H9 (cell line): ENCODE measurements around the gene GSK3A. TPM values are rescaled to one million over a fixed set of nuclear protein-coding genes. Genes with fewer than 3 reads are reported as not detected.

Source experiments
- DNase-seq: peaks from one replicate; pipeline ENCODE4 v3.0.0-alpha.2; 2017
- H2AFZ ChIP-seq: one replicate; pipeline ENCODE4 v1.6.1; 2013; ENCODE audit warnings: mild to moderate bottlenecking, low read length, control low read depth, moderate library complexity
- H2AK5ac ChIP-seq: 2 replicates; pipeline ENCODE4 v1.6.1; 2013; ENCODE audit warnings: low read length, control low read depth, mixed read lengths; ENCODE audit not compliant: insufficient read length
- H2BK120ac ChIP-seq: one replicate; pipeline ENCODE4 v1.6.1; 2013; ENCODE audit warnings: low read depth, mild to moderate bottlenecking, low read length, control low read depth, inconsistent platforms; ENCODE audit not compliant: poor library complexity, severe bottlenecking
- H2BK12ac ChIP-seq: 2 replicates; pipeline ENCODE4 v1.6.1; 2013; ENCODE audit warnings: low read length, control low read depth, mixed read lengths, low read depth; ENCODE audit not compliant: insufficient read length
- H2BK15ac ChIP-seq: 2 replicates; pipeline ENCODE4 v1.6.1; 2013; ENCODE audit warnings: low read depth, low read length, control low read depth
- H2BK20ac ChIP-seq: one replicate; pipeline ENCODE4 v1.6.1; 2013; ENCODE audit warnings: low read depth, mild to moderate bottlenecking, low read length, control low read depth, inconsistent platforms; ENCODE audit not compliant: poor library complexity, severe bottlenecking
- H2BK5ac ChIP-seq: 2 replicates; pipeline ENCODE4 v1.6.1; 2013; ENCODE audit warnings: low read length, control low read depth, mixed read lengths; ENCODE audit not compliant: insufficient read length
- H3K14ac ChIP-seq: 2 replicates; pipeline ENCODE4 v1.6.1; 2013; ENCODE audit warnings: low read length, control low read depth; ENCODE audit not compliant: insufficient read depth
- H3K18ac ChIP-seq: 2 replicates; pipeline ENCODE4 v1.6.1; 2013; ENCODE audit warnings: low read depth, mild to moderate bottlenecking, mixed read lengths, low read length, control low read depth; ENCODE audit not compliant: insufficient read length
- H3K23ac ChIP-seq: 2 replicates; pipeline ENCODE4 v1.6.1; 2013; ENCODE audit warnings: low read length, control low read depth, mixed read lengths, low read depth; ENCODE audit not compliant: insufficient read length
- H3K23me2 ChIP-seq: 2 replicates; pipeline ENCODE4 v1.6.1; 2013; ENCODE audit warnings: low read depth, mild to moderate bottlenecking, mixed read lengths, low read length, control low read depth; ENCODE audit not compliant: insufficient read length, poor library complexity, severe bottlenecking
- H3K27ac ChIP-seq: 2 replicates; pipeline ENCODE4 v1.5.1; 2013; ENCODE audit warnings: low read length, control low read depth, mixed read lengths, low read depth; ENCODE audit not compliant: insufficient read length
- H3K27me3 ChIP-seq: 2 replicates; pipeline ENCODE4 v1.6.1; 2013; ENCODE audit warnings: low read length, control low read depth, inconsistent platforms; ENCODE audit not compliant: insufficient read depth
- H3K4ac ChIP-seq: 2 replicates; pipeline ENCODE4 v1.6.1; 2013; ENCODE audit warnings: low read depth, mild to moderate bottlenecking, control low read depth, inconsistent platforms, low read length, moderate library complexity
- H3K4me1 ChIP-seq: 2 replicates; pipeline ENCODE4 v1.6.1; 2013; ENCODE audit warnings: low read length, control low read depth, inconsistent platforms; ENCODE audit not compliant: insufficient read depth
- H3K4me2 ChIP-seq: 2 replicates; pipeline ENCODE4 v1.6.1; 2013; ENCODE audit warnings: low read length, control low read depth, mixed read lengths; ENCODE audit not compliant: insufficient read length, insufficient read depth
- H3K56ac ChIP-seq: 2 replicates; pipeline ENCODE4 v1.6.1; 2013; ENCODE audit warnings: low read depth, mild to moderate bottlenecking, mixed read lengths, low read length, control low read depth; ENCODE audit not compliant: insufficient read length
- H3K79me1 ChIP-seq: 2 replicates; pipeline ENCODE4 v1.6.1; 2013; ENCODE audit warnings: low read depth, mild to moderate bottlenecking, moderate library complexity, low read length, control low read depth, inconsistent platforms; ENCODE audit not compliant: insufficient read depth, poor library complexity, severe bottlenecking
- H3K79me2 ChIP-seq: 2 replicates; pipeline ENCODE4 v1.6.1; 2013; ENCODE audit warnings: low read length, control low read depth, inconsistent platforms; ENCODE audit not compliant: insufficient read depth
- H3K9ac ChIP-seq: 2 replicates; pipeline ENCODE4 v1.6.1; 2013; ENCODE audit warnings: low read length, control low read depth, mixed read lengths; ENCODE audit not compliant: insufficient read length; ENCODE audit errors: extremely low read depth
- H3K9me3 ChIP-seq: one replicate; pipeline ENCODE4 v1.6.1; 2013; ENCODE audit warnings: low read depth, low read length, inconsistent platforms; ENCODE audit not compliant: control insufficient read depth
- H3T11ph ChIP-seq: one replicate; pipeline ENCODE4 v1.6.1; 2013; ENCODE audit warnings: mild to moderate bottlenecking, low read length, control low read depth, inconsistent platforms
- H4K20me1 ChIP-seq: one replicate; pipeline ENCODE4 v1.6.1; 2013; ENCODE audit not compliant: control insufficient read depth, insufficient read length, insufficient read depth
- H4K5ac ChIP-seq: 2 replicates; pipeline ENCODE4 v1.6.1; 2013; ENCODE audit warnings: low read depth, mild to moderate bottlenecking, mixed read lengths, low read length, control low read depth; ENCODE audit not compliant: insufficient read length
- H4K8ac ChIP-seq: replicated peaks from 2 replicates; pipeline ENCODE4 v1.6.1; 2013; ENCODE audit warnings: low read length, control low read depth, mixed read lengths, low read depth; ENCODE audit not compliant: insufficient read length
- H4K91ac ChIP-seq: 2 replicates; pipeline ENCODE4 v1.6.1; 2013; ENCODE audit warnings: low read depth, mild to moderate bottlenecking, moderate library complexity, mixed read lengths, low read length, control low read depth; ENCODE audit not compliant: insufficient read length
- H3K27ac Mint-ChIP-seq, 3 experiments: 2 replicates in 2 of 3; 3 replicates in 1 of 3; pipeline ENCODE4 v1.8.0; 2020 to 2021; ENCODE audit warnings: mixed read lengths in 3 of 3, mild to moderate bottlenecking in 1 of 3, moderate library complexity in 1 of 3
- H3K27me3 Mint-ChIP-seq: 2 replicates; pipeline ENCODE4 v1.8.0; 2021; ENCODE audit warnings: low read depth, mild to moderate bottlenecking, moderate library complexity, mixed read lengths
- H3K36me3 Mint-ChIP-seq, 3 experiments: 2 replicates in 2 of 3; 3 replicates in 1 of 3; pipeline ENCODE4 v1.8.0; 2020 to 2021; ENCODE audit warnings: low read depth in 3 of 3, mixed read lengths in 3 of 3; ENCODE audit not compliant: insufficient read depth in 1 of 3
- H3K4me1 Mint-ChIP-seq, 2 experiments: 2 replicates each; pipeline ENCODE4 v1.8.0; 2020; ENCODE audit warnings: mixed read lengths in 2 of 2
- H3K4me3 Mint-ChIP-seq, 2 experiments: 2 replicates in 1 of 2; 3 replicates in 1 of 2; pipeline ENCODE4 v1.8.0; 2020 to 2021; ENCODE audit warnings: mild to moderate bottlenecking in 2 of 2, mixed read lengths in 2 of 2, moderate library complexity in 1 of 2
- H3K9me3 Mint-ChIP-seq, 2 experiments: 2 replicates in 1 of 2; 3 replicates in 1 of 2; pipeline ENCODE4 v1.8.0; 2020; ENCODE audit warnings: mild to moderate bottlenecking in 2 of 2, mixed read lengths in 2 of 2, moderate library complexity in 1 of 2
- WGBS: extraction: QIAGEN DNeasy Blood & Tissue Kit; methylation state at CpG from one replicate; pipeline ENCODE4 v1.1.7; 2013; ENCODE audit warnings: missing lambda C conversion rate, low lambda C conversion rate, mixed read lengths; ENCODE audit not compliant: insufficient read length; ENCODE audit errors: extremely low coverage; 5-methylcytosine and 5-hydroxymethylcytosine counted together
- total RNA-seq: library from RNA; stranded (reverse); gene quantifications from 2 replicates; pipeline ENCODE4 v1.2.1, GENCODE V29; 2021
- TF ChIP-seq, protein P1 (sequence below): fragments of 200-600 bp; sonication (generic); conservative IDR thresholded peaks from 3 replicates; pipeline ENCODE4 v1.8.0; 2021; ENCODE audit warnings: antibody characterized with exemption, mild to moderate bottlenecking

GSK3A gene
- total RNA-seq, 1 experiment from 2014 or later, result 52.4 TPM

DNA sequence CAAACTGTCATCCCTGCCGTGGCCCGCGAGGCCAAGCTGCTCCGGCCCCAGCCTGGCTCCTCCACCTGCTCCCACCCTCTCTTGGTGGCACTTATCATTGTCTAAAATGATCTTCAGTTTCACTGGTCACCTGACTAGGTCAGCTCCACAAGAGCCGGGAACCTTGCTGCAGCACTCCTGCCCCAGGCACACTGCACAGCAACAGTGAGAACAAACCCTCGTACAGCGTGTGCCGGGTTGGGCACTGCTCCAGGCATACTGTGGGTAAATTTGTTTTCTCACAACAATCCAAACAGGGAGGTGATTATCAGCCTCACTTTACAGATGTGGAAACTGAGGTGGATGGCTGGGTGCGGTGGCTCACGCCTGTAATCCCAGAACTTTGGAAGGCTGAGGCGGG is 33.8 kb downstream of the GSK3A start:
- Histone ChIP-seq H3K79me2 (no peaks in the 10 kb centered on the region; the same call in 1 of the 2 replicates), H2BK120ac (no peak overlapping the region), H3K27me3 (no peaks in the 10 kb centered on the region), H3K27ac (no peak overlapping the region), H3K9ac (no peak overlapping the region), H3K23me2 (peaks cover 2% of the 10 kb centered on the region), H2AFZ (no peak overlapping the region), H3K4me2 (no peak overlapping the region), H3K56ac (no peak overlapping the region), H3K79me1 (no peaks in the 10 kb centered on the region), H3K18ac (no peak overlapping the region), H3K14ac (no peak overlapping the region), H3K4me1 (no peaks in the 10 kb centered on the region), H2BK5ac (no peak overlapping the region), H2AK5ac (no peak overlapping the region), H4K8ac (no peak overlapping the region), H2BK20ac (no peak overlapping the region), H2BK15ac (no peak overlapping the region), H4K5ac (no peak overlapping the region), H3T11ph (no peak overlapping the region), H3K9me3 (no peaks in the 10 kb centered on the region), H4K20me1 (no peaks in the 10 kb centered on the region), H4K91ac (no peak overlapping the region), H2BK12ac (no peak overlapping the region), H3K4ac (no peak overlapping the region), H3K23ac (no peak overlapping the region)
- H3K4me1 Mint-ChIP-seq, result peaks cover 24 to 31% of the 10 kb centered on the region in 2 experiments
- TF ChIP-seq, protein P1, sequence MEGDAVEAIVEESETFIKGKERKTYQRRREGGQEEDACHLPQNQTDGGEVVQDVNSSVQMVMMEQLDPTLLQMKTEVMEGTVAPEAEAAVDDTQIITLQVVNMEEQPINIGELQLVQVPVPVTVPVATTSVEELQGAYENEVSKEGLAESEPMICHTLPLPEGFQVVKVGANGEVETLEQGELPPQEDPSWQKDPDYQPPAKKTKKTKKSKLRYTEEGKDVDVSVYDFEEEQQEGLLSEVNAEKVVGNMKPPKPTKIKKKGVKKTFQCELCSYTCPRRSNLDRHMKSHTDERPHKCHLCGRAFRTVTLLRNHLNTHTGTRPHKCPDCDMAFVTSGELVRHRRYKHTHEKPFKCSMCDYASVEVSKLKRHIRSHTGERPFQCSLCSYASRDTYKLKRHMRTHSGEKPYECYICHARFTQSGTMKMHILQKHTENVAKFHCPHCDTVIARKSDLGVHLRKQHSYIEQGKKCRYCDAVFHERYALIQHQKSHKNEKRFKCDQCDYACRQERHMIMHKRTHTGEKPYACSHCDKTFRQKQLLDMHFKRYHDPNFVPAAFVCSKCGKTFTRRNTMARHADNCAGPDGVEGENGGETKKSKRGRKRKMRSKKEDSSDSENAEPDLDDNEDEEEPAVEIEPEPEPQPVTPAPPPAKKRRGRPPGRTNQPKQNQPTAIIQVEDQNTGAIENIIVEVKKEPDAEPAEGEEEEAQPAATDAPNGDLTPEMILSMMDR, result no peak
- H3K27ac Mint-ChIP-seq, result 0 out of 7 replicates have a peak overlapping the region, but pooled peaks of 1 of the 3 experiments have one; percentile 59
- H3K36me3 Mint-ChIP-seq, result peaks cover 45 to 72% (median 66%) of the 10 kb centered on the region in 3 experiments
- no peak overlapping the region for H3K4me3 Mint-ChIP-seq
- no peak for DNase-seq
- H3K27me3 Mint-ChIP-seq, result no peaks in the 10 kb centered on the region
- no CpG with 5 or more reads among the region's 11 CpGs for WGBS
- no peaks in the 10 kb centered on the region for H3K9me3 Mint-ChIP-seq
